ENCODE measurements around the gene TXNDC16. TPM values are rescaled to one million over a fixed set of nuclear protein-coding genes. Genes with fewer than 3 reads are reported as not detected.

The TXNDC16 gene
- total RNA-seq, 1 donor from 2014 or later: 3.6 TPM

DNA sequence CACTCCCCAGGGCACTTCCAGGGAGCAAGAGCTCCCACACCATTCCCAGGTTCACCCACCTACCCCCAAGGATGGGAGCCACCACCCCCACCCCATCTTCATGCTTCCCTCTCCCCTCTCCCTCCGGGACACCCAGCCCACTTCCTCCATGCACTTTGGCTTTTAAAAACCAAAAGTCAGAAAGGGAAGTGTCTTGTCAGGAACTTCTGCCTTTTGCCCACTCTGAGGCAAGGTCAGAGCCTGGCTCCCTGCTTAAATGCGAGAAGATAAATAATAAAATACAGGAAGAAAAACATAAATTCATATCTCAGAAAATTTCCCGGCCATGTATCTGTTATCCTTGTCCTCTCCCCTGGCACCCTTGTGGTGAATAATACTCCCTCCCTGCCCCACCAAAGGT is 156.6 kb downstream of the TXNDC16 start:
- Histone ChIP-seq H3K9me3 (replicated peaks) (peaks cover 7% of the 10 kb centered on the region), H3K4me1 (peaks cover 5% of the 10 kb centered on the region), H3K36me3 (no peaks in the 10 kb centered on the region), H3K27me3 (ENCODE audit: low read depth) (peaks cover 11% of the 10 kb centered on the region), H3K27ac (replicated peaks) (no peak overlapping the region), H3K4me3 (no peak overlapping the region)
- intact Hi-C loops (cut with micrococcal nuclease): no loop called here
- TF ChIP-seq, protein P1, sequence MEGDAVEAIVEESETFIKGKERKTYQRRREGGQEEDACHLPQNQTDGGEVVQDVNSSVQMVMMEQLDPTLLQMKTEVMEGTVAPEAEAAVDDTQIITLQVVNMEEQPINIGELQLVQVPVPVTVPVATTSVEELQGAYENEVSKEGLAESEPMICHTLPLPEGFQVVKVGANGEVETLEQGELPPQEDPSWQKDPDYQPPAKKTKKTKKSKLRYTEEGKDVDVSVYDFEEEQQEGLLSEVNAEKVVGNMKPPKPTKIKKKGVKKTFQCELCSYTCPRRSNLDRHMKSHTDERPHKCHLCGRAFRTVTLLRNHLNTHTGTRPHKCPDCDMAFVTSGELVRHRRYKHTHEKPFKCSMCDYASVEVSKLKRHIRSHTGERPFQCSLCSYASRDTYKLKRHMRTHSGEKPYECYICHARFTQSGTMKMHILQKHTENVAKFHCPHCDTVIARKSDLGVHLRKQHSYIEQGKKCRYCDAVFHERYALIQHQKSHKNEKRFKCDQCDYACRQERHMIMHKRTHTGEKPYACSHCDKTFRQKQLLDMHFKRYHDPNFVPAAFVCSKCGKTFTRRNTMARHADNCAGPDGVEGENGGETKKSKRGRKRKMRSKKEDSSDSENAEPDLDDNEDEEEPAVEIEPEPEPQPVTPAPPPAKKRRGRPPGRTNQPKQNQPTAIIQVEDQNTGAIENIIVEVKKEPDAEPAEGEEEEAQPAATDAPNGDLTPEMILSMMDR (IDR thresholded peaks at IDR 0.05; ENCODE audit: borderline replicate concordance): no peak
- no peak for DNase-seq

GRCh38 chr14:52391881-52392615 is 160.3 kb downstream of the TXNDC16 start:
- Histone ChIP-seq H3K4me1 (peaks cover 5% of the 10 kb centered on the region), H3K36me3 (no peaks in the 10 kb centered on the region), H3K9me3 (replicated peaks) (peaks cover 6% of the 10 kb centered on the region), H3K27me3 (ENCODE audit: low read depth) (peaks cover 8% of the 10 kb centered on the region), H3K27ac (replicated peaks) (no peak overlapping the region), H3K4me3 (no peak overlapping the region)
- DNase-seq: no peak
- intact Hi-C loops (cut with micrococcal nuclease): no loop called here
- TF ChIP-seq, protein P1 (IDR thresholded peaks at IDR 0.05; ENCODE audit: borderline replicate concordance): no peak

Other genes starting within 250 kb of the TXNDC16 start
- gene PTGER2, start 238.2 kb downstream of the TXNDC16 start, total RNA-seq: 0.60 TPM
- gene GPR137C, start 331 bp upstream of the TXNDC16 start, total RNA-seq: 1.2 TPM
- gene ERO1A, start 143.1 kb upstream of the TXNDC16 start, total RNA-seq: 14.6 TPM
- 77.0 TPM for gene PSMC6, start 154.7 kb upstream of the TXNDC16 start, total RNA-seq
- 13.3 TPM for gene STYX, start 177.7 kb upstream of the TXNDC16 start, total RNA-seq
- 5.7 TPM for gene GNPNAT1, start 239.1 kb upstream of the TXNDC16 start, total RNA-seq